ENCODE measurements around the gene NSG1.

DNA sequence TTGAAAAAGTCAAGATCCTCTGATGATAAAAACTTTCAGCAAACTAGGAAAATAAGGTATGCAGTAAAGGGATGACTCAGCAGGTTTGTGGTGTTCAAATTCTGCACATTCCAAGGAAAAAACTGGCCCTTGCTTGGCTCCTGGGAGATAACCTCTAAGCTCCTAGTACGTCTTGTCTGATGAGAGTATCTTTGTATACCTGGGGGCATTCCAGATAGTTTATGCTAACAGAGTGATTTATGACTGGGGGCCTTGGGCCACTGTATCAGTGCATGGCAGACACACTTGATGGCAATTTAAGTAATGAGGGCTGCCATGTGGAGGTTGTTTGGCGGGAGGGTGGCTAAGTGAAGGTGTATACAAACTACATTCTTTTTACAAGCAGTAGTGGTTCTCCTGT lies 56.9 kb downstream of the NSG1 start:
- TF ChIP-seq, protein P1, sequence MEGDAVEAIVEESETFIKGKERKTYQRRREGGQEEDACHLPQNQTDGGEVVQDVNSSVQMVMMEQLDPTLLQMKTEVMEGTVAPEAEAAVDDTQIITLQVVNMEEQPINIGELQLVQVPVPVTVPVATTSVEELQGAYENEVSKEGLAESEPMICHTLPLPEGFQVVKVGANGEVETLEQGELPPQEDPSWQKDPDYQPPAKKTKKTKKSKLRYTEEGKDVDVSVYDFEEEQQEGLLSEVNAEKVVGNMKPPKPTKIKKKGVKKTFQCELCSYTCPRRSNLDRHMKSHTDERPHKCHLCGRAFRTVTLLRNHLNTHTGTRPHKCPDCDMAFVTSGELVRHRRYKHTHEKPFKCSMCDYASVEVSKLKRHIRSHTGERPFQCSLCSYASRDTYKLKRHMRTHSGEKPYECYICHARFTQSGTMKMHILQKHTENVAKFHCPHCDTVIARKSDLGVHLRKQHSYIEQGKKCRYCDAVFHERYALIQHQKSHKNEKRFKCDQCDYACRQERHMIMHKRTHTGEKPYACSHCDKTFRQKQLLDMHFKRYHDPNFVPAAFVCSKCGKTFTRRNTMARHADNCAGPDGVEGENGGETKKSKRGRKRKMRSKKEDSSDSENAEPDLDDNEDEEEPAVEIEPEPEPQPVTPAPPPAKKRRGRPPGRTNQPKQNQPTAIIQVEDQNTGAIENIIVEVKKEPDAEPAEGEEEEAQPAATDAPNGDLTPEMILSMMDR (IDR thresholded peaks at IDR 0.05), result no peak
- no peak for TF ChIP-seq POLR2AphosphoS5 (IDR thresholded peaks at IDR 0.05)

Measured in transverse colon (tissue), 4 donors.